GM12801 (cell line): ENCODE results near the gene WDR49.

Experiments used
- CTCF ChIP-seq: IDR thresholded peaks from one replicate; pipeline ENCODE4 v1.5.1; 2011; ENCODE audit warnings: control low read depth; ENCODE audit not compliant: insufficient read length; ENCODE audit errors: extremely low read depth

Gene WDR49

GRCh38 chr3:167615030-167615429, 38.7 kb downstream of the WDR49 start:
- no peak for TF ChIP-seq CTCF

GRCh38 chr3:167611718-167612117, 42.0 kb downstream of the WDR49 start:
- no peak for TF ChIP-seq CTCF

GRCh38 chr3:167609156-167609555, 44.6 kb downstream of the WDR49 start:
- no peak for TF ChIP-seq CTCF

GRCh38 chr3:167606836-167607235, 46.9 kb downstream of the WDR49 start:
- no peak for TF ChIP-seq CTCF

- no peak for TF ChIP-seq CTCF
Observed at GRCh38 chr3:167605871-167606270, 47.9 kb downstream of the WDR49 start.

GRCh38 chr3:167602041-167602440, 51.7 kb downstream of the WDR49 start:
- TF ChIP-seq CTCF = no peak

- no peak for TF ChIP-seq CTCF
Observed at GRCh38 chr3:167587651-167588050, 66.1 kb downstream of the WDR49 start.
